GM18951 (cell line): ENCODE measurements around the gene MYL3.
"Not testable (repeated sequence)": the region's sequence is repeated elsewhere in the genome, so short reads cannot be mapped to it uniquely, and the experiment has no call there.

Source experiments
- POLR2A ChIP-seq: IDR thresholded peaks from 4 replicates; pipeline ENCODE4 v1.6.1; 2011; ENCODE audit warnings: mild to moderate bottlenecking; ENCODE audit not compliant: insufficient read length, insufficient read depth; ENCODE audit errors: extremely low read depth
- in situ Hi-C: fragments of 300-500 bp; cut with MboI; formaldehyde crosslinking; loops from one replicate; pipeline ENCODE4 v1.12.0; 2022; ENCODE audit warnings: low sequenced_read_pairs, mixed read lengths, inconsistent platforms; ENCODE audit not compliant: unreplicated experiment

The MYL3 gene

GRCh38 chr3:46863261-46863782 lies at the start of gene MYL3:
MYL3 (minus strand) TSS chr3:46863444; CDS start chr3:46863390, 54 bp downstream.
- in situ Hi-C loops: no loop called here
- TF ChIP-seq POLR2A: no peak

GRCh38 chr3:46912986-46913385 lies 49.7 kb upstream of the MYL3 start:
- no peak for TF ChIP-seq POLR2A
- in situ Hi-C loops: no loop called here

- in situ Hi-C loops: not testable (repeated sequence)
Observed at GRCh38 chr3:46910914-46911313, 47.7 kb upstream of the MYL3 start.

GRCh38 chr3:46910166-46910760 lies 47.0 kb upstream of the MYL3 start:
- in situ Hi-C loops: no loop called here
- TF ChIP-seq POLR2A: no peak

GRCh38 chr3:46909535-46910161 lies 46.4 kb upstream of the MYL3 start:
- in situ Hi-C loops: no loop called here
- no peak for TF ChIP-seq POLR2A

GRCh38 chr3:46908986-46909534 lies 45.8 kb upstream of the MYL3 start:
- in situ Hi-C loops: no loop called here
- no peak for TF ChIP-seq POLR2A

GRCh38 chr3:46908294-46908985 lies 45.2 kb upstream of the MYL3 start:
- TF ChIP-seq POLR2A: no peak
- in situ Hi-C loops: no loop called here

- TF ChIP-seq POLR2A: no peak
- in situ Hi-C loops: no loop called here
Observed at GRCh38 chr3:46907960-46908293, 44.7 kb upstream of the MYL3 start.

GRCh38 chr3:46907271-46907670 lies 44.0 kb upstream of the MYL3 start:
- in situ Hi-C loops: no loop called here
- TF ChIP-seq POLR2A: no peak

GRCh38 chr3:46906471-46907058 lies 43.3 kb upstream of the MYL3 start:
- TF ChIP-seq POLR2A: no peak
- in situ Hi-C loops: no loop called here

GRCh38 chr3:46905661-46906451 lies 42.6 kb upstream of the MYL3 start:
- in situ Hi-C loops: no loop called here
- TF ChIP-seq POLR2A: no peak

GRCh38 chr3:46905213-46905560 lies 41.9 kb upstream of the MYL3 start:
- TF ChIP-seq POLR2A: no peak
- in situ Hi-C loops: no loop called here
